Measurements from ENCODE around the gene ANKH.

- TF ChIP-seq SUZ12 (IDR thresholded peaks at IDR 0.05; ENCODE audit: extremely low read depth, insufficient read depth, insufficient read length), result no peak
- no peak for TF ChIP-seq YY1 (IDR thresholded peaks at IDR 0.05; ENCODE audit: insufficient read depth, insufficient read length)
These were observed 65.1 kb downstream of the ANKH start for GRCh38 chr5:14806456-14806855.
